Suppressor macrophage (primary cell): ENCODE data around the gene AKAP13.

Experiments
- DNase-seq, 4 experiments: peaks; one replicate each; pipeline ENCODE4 v3.0.0-alpha.2; 2020 to 2022

The AKAP13 gene

DNA sequence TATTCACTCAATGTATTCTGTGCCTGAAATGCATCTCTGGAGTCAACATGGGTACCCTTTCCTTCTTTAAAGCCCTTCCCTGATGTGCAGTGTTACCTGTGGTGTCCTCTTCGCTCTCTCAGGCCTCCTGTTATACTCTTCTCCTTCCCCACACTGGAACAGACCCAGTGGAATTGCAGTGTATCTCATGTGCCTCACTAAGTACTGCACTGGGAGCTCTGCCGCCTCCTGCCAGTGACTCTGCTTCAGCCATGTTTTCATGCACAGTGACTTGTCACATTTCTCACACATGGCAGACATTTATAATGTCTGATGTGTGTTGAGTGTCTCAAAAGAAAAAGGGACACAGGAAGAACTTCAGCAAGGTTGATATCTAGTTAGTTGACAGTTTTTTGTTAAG is 223.3 kb downstream of the AKAP13 start:
- DNase-seq = no peak

DNA sequence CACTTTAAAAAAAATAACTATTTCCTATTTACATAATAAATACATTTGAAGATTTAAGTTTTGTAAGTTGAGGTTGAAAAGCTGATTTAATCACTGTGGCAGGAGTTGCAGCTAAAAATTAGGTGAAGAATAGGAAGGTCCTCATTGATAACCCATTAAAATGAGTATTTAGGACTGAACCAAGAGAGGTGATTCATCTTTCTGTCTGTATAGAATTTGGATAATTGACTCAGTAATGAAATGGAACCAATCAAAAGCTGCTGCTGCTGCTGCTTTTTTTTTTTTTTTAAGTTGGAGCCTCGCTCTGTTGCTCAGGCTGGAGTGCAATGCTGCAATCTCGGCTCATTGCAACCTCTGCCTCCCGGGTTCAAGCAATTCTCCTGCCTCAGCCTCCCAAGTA is 223.8 kb downstream of the AKAP13 start:
- DNase-seq = no peak

DNA sequence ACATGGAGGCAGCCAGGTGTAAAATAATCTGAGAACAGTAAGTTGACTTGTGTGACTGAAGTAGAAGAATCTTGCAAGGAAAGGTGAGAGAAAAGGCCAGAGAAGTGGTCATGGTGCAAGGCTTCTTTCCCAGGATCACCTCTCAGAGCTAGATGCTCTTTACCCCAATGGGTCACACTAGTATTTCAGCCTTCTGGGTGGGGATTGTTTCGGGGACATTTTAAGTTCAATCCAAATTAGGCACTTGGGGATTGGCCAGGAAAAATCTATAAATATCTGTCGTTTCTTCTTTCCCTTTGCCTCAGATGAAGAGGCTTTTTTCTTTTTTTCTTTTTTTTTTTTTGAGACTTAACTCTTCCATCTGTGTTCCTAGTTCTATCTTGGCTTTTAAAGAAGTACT is 226.3 kb downstream of the AKAP13 start:
- DNase-seq = no peak

DNA sequence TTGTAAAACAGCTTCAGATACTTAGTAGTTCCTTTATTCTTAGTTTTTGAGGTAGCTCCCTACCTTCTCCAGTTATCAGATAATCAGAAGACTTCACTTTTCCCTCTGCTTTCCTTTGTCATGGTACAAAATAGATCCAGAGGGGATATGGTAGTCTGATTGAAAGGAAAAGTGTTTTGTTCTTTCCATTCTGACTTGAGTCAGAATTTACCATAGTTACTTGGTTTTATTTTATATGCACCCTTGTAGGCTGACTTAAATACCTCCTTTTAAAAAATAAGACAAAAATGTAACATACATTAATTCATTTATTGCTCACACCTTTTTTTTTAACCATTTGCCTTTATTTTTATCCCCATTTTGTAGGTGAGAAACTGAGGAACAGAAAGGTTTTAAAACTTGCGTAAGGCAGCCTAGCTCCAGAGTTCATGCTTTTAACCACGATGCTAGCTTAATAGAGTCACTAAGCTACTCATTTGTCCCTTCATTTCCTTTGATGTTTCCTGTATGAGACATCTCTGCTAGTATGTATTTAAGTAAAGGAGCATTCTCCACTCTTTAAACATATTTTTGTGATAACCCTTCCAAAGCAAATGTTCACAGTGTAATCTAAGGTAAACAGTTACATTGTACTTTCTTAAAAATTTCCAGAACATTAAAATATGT is 226.9 kb downstream of the AKAP13 start:
- DNase-seq = no peak

DNA sequence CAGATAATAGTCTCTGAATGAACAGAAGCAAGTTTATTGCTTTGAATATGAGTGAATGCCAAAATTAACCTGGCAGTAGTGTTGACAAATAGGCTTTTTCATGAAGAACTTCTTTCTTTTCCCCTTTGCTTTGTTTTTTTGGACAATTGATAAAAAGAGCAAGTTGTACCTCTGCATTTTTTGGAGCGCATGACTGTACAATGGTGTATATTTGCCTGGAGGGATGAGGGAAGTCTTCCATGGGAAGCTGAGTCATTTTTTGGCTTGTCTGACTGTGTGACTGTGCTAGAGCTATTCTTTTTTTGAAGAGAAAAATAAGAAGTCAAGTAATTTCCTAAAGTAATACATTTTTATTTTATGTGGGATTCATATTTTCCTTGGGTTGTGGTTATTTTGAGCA is 227.4 kb downstream of the AKAP13 start:
- peak; percentile 57 to 84 (median 70) for DNase-seq

GRCh38 chr15:85609492-85609891 is 229.1 kb downstream of the AKAP13 start:
- DNase-seq = no peak

GRCh38 chr15:85611361-85611760 is 231.0 kb downstream of the AKAP13 start:
- no peak for DNase-seq

DNA sequence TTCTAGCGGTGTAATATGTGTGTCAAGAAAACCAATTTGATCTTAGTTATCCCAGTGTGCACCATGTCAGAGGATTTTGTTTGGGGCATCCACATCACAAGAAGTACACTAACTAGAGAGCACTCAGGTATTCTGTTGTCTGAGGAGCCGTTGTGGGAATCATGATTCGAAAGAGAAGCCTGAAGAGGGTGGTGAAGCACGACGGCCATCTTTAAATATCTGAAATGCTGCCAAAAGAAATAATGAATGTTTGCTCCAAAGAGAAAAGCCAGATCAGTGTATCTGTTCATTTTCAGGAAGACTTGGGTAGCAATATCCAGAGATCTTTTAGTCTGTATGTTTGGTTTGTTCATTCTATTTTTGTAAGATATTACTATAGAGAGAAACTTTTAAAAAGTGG is 233.7 kb downstream of the AKAP13 start:
- no peak for DNase-seq

DNA sequence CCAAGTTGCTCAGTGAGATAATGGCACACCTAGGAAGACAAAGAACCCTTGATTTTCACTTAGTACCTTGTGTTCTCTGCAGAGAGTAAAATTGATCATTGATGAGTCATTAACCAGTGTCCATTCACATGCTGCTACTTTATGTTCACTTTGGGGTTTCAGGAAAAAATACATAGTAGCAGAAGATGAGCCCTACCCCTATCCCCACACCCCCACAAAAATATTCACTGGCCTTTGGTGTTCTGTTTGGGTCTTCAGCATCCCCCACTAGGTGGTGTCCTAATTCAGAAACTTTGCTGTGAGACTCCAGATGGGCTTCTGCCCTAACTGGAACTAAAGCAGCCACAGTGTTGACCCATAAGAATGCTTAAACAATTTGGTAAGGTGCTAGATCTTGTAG is 235.5 kb downstream of the AKAP13 start:
- DNase-seq = peak; percentile 40 to 59 (median 57)

GRCh38 chr15:85616549-85617110 is 236.2 kb downstream of the AKAP13 start:
- peak in 2 of 4 experiments; percentile 23 to 29 for DNase-seq

DNA sequence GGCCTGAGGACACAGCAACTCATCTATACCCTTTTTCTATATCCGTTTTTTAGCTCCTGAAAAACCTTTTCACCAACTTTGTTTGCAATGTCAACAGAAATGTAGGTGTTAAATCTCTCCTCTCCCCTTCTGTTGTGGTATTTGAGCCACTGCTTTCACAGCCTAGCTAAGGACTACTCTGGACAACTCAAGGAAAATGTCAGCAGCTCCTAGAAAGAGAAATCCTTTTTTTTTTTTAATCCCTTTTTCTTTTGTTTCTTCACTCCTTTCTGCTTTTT is 237.8 kb downstream of the AKAP13 start:
- DNase-seq = no peak

DNA sequence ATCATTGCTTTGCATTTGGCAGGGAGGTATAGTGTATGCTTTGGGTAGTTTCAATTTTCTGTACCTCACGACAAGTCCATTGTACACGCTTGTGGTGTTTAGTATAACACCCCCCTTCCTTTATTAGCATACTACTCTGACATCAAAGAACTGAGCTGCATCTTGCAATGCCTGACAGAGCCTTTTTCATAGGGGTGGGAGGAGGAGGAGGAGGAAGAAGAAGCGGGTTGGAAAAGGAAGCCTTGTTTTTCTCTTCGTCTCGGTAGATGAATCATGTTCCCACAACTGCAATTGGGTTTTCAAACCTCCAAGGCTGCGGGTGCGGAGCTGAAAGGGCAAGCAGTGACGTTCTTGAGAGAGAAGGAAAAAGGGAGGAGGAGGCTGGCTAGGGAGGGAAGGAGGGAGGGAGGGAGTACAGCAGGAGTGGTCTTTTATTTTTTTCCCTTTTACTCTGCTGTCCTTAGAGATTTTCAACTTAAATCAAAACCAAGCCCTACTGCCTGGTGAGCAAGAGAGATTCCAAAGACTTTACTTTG is 238.6 kb downstream of the AKAP13 start:
- peak; percentile 86 to 95 (median 90) for DNase-seq

DNA sequence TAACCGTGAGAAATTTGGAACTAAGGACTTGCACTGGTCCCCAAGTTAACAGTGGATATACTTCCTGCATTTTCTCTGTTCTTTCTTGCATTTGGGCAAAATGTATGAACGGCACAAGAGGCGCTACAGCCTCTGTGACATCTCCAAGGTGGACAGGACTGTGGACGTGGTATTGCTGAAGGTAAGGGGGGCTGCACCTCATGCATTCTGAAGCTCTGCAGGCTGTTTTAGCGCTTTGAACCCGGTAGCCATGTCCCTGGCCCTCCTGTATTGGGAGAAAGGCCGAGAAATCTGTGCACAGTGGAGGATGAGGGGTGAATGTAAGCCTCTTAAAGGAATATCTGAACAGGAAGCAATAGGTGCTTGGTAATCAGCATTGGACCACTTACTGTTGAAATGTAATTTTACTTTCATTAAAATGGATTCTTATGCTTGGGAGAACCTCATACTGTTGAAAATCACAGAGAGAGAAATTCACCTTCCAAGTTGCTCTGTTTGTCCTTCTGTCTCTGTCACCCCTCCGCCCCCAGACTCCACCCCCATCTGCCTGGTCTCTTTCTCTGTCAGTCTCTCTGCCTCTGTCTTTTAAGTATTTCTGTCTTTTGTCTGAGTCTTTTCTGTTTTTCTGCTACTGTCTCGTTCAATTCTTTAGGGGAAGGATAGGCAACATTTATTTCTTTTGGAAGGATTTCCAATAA is 239.7 kb downstream of the AKAP13 start:
- DNase-seq = no peak

DNA sequence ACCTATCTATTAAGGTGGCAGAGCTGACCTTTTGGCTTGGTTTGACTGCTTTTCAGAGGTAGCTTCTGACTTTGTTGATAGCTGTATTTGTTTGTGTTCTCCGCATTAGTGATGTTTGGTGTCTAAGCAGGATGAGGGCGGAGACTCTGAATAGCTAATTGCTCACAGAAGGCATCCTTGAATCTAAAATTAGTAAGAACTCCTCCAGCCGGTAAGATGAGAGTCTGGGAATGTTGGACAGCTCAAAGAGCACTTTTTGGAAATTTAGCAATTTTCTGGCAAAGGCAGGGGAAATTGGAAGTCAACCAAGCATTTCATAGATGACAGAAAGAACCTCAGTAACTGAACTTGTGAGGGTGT is 240.3 kb downstream of the AKAP13 start:
- DNase-seq = peak in 1 of 4 experiments; percentile 25

GRCh38 chr15:85621094-85621493 is 240.7 kb downstream of the AKAP13 start:
- peak in 3 of 4 experiments; percentile 38 to 54 (median 38) for DNase-seq

DNA sequence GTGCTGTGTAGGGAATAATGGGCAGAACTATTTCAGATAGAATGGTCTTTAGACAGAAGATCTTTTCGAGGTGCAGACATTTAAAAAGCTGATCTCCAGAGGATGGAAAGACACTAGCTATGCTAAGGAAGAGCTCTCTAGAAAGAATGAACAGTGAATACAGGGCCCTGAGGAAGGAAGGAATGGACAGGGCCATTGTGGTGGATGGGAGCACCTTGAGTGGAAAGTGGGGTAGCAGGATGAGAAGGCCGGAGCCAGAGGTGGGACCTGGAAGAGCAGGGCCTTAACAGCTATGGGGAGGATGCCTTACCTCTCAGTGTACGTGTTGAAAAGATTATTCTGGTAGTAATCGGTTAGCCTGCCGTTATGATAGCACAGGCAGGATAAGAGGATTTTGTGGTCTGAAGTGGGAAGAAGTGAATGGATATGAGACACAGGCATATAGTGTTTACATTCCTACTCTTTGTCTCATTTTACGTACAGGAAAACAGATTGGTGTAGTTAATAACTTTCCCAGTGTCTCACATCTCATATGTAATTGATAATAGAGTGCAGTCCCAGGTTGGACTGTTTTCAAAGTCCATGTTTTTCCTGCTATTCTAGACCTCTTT is 241.9 kb downstream of the AKAP13 start:
- DNase-seq = no peak

DNA sequence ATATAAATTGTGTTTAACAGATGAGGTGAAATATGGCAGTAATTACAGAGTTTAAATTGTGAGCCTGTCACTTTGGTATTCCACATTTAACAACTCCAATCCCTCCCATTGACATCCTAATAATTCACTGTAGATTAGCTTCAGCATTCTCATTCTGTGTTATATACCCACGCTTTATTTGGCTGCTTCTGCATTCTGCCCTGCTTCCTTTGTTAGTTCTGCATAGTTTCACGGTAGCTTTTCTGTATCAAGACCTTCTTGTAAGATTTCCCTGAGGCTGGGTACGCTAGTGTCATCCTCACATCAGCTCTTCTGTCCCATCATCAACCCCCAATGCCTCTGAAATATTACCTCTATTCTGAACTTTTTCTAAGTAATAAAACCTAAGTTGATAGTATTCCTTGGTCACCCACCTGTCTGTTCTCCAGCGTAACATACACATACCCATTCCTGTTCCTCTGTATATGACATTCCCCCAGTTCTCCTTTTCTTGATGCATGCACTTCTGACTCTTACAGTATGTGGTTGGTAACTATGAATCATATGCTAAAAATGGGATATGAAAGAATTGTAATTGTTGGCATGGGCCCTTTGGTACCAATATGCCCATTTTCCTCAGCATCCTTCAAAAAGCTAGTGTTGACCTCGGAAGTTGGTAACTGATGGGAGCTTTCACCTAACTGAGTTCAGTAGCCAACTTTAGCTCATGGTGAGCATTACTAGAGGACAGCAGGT is 243.1 kb downstream of the AKAP13 start:
- DNase-seq = peak; percentile 51 to 91 (median 70)

DNA sequence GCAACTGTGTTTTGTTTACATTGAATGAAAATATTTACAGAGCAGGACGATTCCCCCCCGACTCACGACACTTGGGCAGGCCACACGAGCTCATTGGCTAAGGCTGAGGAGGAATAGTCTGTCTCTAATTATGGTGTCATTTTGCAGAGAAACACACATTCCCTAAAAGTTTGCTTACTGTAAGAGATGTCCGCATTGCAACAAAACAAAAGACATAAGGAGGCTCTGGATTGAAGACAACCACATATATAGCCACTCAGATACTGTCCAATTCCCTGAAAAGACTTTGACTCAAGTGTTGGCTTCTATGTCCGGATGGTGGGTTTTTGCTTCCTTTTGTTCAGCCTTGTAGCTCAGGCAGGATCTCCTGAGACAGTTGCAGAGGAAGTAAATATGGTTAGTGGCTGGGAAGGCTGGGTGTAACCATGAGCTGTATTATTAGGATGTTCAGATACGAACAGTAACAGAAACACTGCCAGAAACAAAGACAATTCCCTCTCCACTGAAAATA is 243.9 kb downstream of the AKAP13 start:
- peak; percentile 45 to 67 (median 60) for DNase-seq

DNA sequence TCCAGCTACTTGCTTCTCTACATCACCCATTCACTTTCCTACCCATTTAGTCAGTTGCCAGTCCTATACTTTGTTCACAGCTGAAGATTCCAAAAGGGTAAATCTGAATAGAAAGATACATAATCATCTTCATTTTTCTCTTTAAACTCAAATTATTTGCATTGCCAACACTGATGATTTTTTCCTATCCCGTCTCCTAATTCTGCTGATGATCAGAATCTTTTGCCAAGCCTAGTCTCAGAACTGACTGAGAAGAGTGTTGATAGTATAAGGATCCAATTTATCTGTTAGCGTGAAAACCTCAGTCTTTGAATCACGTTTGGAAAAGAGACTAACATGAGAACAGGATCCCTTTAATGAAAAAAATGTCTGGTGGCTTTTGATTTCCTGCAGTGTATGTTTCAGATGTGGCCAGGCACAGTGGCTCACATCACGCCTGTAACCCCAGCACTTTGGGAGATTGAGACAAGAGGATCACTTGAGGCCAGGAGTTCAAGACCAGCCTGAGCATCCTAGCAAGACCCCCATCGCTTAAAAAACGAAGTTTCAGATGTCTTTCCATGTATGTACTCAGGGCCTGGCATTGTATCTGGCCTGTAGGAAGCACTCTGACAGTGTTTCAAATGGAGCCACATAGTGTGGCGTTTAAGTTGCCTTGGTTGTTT is 244.9 kb downstream of the AKAP13 start:
- no peak for DNase-seq

DNA sequence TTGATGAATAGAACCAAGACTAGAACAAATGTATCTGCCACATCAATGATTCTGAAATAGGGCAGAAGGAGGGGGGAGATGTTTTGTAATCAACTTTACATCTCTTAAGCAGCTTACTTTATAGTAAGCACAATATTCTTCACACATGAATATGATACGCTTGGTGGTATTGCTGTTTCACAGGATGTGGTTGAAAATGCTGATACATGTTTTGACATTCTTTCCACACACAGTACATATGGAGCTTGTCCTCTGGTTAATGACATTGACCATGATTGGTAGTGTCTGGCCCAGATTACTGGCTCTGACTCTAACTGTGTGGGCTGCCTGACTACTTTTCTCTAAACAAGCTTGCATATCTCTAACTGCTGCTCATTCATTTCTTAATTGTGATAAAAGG is 245.5 kb downstream of the AKAP13 start:
- peak in 1 of 4 experiments; percentile 56 for DNase-seq

GRCh38 chr15:85627213-85627935 is 247.0 kb downstream of the AKAP13 start:
- no peak for DNase-seq
